Erythroblast (primary cell): ENCODE measurements around the gene ZNF277.

Source experiments
- GATA1 ChIP-seq: IDR thresholded peaks from 2 replicates; pipeline ENCODE4 v1.6.1; 2011; ENCODE audit warnings: low read depth, mild to moderate bottlenecking, control low read depth, low read length, moderate library complexity
- POLR2A ChIP-seq: IDR thresholded peaks from 2 replicates; pipeline ENCODE4 v1.6.1; 2011; ENCODE audit warnings: mild to moderate bottlenecking, low read length

DNA sequence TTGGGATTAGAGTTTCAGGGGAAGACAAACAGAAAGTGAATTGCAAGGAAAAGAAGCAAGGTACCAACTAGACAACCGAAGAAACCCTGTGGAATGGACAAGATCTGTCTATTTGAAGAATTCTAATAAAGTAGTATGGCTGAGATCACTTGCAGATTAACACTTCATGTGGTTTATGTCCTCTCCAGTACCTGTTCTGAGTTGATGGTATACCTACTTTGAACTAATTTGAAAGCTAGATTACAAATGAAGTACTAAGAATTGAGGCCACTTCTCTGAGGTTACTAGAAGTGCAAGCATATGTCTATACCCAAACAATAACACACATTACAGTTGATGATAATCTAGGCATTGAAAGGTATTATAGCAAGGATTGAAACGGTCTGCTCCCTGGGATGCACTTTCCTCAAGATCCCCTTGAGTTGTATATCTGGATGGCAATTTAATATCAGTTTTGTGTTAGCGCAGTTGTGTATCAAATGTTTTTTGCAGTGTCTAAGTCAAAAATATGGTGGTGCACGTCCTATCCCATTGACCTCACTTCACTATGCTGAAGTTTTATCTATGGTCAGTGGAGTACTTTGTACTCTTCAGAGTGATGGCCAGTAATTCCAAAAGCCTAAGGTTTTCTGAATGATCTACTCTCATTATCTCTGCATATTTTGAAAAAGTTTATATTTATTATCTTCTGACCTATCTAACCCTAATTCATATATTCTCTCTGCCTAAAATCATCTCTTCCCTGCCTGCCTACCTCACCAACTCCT, 25.9 kb downstream of the ZNF277 start:
- no peak for TF ChIP-seq POLR2A
- TF ChIP-seq GATA1: no peak
